GM19467 (cell line): ENCODE data around the gene EXOC6.
"Not testable (repeated sequence)": the region's sequence is repeated elsewhere in the genome, so short reads cannot be mapped to it uniquely, and the experiment has no call there.

Source experiments
- ATAC-seq: cut with Tn5 transposase; IDR thresholded peaks from one replicate; pipeline ENCODE4 v1.9.1; 2021; ENCODE audit warnings: mild to moderate bottlenecking, moderate library complexity; ENCODE audit not compliant: unreplicated experiment

Gene EXOC6

GRCh38 chr10:93075369-93076221 is 227.3 kb downstream of the EXOC6 start:
- ATAC-seq: no peak

- no peak for ATAC-seq
Observed at GRCh38 chr10:93076871-93077270, 228.6 kb downstream of the EXOC6 start.

- ATAC-seq: no peak
Observed at GRCh38 chr10:93077860-93078337, 229.6 kb downstream of the EXOC6 start.

DNA sequence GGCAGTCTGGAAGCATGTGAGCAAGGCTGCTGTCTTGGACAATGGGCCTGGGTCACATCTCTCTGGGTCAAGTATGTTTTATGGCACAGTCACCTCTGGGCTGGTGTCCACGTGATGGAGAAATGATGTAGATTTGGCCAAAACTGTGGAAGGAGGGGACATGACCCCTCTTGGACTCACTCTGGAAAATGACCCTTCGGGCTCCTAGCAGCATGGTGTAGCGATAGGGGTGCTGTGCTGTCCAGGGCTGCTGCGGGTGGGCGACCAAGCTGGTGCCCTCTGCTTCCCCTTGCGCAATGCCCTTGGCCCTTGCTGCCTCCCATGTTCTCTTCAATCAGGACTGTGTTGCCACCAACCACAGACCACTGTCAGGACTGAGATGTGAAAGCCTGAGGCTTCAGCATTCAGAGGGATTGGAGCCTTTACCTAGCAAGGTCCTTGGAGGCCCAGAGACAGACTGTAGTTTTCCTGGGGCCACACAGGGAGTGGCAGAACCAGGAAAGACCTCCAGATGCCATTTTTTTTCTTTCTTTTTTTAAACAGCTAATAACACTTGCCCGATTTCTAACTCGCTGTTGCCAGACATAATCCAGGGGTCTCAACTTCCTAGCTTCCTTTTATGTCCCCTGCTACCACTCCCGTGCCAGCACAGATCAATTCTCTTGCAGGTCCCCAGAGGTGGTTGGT is 231.5 kb downstream of the EXOC6 start:
- no peak for ATAC-seq

DNA sequence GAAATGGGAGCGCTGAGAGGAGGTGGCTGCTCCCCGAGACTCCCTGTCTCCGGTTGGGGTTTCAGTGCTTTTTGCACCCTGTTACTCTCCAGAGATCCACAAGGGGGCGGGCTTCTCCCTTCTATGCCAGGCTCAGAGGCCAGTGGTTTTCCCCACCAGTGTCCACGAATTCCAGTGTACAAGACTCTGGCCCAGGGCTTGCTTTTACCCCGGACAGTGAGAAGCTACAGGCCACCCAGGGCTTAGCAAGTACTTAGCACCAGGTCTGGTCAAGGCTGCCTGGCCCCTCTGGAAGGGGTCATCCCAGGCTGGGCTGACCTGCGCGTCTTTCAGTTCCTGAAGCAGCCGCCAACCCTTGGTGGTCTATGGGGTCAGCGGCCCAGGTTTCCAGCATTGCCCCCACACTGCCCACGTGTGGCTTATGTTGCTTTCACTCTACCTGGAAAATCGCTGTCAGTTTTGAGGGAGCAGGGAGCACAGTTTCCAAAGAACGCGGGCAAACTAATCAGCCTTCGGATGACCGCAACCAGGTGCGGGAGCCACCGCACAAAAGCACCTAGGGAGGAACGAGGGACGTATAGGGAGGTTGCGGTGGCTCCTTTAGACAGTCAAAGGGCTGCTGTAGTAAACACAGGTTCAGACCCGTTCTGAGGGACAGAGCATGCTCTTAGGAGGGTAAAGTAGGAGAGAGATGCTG is 232.2 kb downstream of the EXOC6 start:
- ATAC-seq: no peak

DNA sequence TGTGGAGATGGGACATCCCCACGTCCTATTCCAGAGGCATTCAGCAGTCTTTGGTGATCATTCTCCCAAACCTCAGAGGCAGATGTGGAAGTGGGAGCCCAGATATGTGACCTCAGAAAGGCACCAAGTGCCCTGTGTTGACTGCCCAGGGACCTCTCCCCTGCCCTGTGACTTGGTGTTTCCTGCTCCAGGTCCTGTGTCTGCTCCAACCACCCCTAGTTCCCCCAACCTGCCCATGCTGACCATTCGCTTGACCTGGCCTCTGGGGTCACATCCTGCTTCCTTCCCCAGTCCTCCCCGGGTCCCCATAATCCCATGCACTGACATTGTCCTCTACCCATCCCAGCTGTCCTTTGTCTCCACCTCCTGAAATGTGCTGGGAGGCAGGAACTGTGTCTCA is 233.0 kb downstream of the EXOC6 start:
- no peak for ATAC-seq

DNA sequence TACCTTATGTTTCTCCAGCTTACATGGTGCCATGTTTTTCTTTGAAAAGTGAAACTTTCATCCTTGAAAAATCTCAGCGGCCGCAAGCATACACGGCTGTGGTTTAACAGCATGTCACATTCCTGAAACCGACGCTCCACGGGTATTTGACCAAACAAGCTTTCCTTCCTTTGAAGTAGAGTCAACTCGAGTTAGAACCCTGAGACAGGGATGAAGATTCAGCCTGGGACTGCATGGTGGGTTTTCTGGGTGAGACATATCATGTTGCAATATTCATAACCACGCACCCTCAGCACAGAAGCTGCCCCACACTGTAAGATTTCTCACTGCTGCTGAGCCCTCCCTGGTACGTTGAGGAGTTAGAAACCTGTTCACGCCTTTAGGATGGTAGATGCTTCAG is 233.5 kb downstream of the EXOC6 start:
- ATAC-seq: no peak

DNA sequence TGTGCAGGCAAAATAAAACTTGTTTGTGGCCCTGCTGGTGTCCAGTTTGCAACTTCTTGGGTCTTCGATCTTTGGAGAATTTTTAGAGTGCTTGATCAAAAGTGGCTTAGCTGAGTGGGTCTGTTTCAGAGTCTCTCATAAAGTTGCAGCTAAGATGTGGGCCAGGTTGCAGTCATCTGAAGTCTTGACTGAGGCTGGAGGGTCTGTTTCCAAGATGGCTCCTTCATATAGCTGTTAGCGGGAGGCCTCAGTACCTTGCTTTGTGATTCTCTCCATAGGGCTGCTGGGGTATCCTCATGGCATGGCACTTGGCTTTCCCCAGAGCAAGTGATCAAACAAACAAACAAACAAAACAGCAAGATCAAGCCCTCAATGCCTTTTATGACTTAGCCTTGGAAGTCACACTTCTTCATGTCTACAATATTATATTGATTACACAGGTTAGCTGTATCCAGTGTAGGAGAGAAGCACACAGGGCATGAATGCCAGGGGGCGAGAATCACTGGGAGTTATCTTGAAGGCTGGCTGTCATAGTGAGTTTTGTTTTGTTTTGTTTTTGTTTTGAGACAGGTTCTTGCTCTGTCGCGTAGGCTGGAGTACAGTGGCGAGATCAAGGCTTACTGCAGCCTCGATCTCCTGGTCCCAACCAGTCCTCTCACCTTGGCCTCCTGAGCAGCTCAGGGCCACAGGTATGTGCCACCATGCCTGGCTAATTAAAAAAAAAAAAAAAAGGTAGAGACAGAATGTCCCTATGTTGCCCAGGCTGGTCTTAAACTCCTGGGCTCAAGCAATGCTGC is 235.6 kb downstream of the EXOC6 start:
- ATAC-seq: no peak

DNA sequence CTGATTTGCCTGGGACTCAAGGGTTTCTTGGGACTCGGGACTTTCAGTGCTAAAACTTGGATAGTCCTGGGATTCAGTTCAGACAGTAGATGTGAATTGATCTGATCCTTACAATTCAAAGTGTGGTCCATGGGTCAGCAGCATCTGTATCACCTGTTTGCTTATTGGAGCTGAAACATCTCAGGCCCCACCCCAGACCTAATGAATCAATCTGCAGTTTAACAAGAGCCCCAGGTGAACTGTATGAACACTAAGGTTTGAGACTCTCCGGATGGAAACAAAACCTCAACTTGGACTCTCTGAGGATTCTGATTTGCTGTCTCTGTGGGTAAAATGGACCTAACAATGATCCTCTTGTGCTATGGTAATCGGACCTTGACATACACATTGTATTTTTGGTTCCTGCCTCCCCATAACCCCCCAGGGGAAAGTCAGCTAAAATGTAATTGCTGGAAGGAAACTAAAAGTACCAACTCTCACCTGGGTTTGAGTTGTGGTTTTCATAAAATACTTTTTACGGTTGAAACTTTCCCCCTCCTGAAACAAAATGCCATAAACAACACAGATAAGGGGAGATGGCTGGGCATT is 237.0 kb downstream of the EXOC6 start:
- ATAC-seq: no peak

- ATAC-seq: no peak
Observed at GRCh38 chr10:93086289-93086688, 238.0 kb downstream of the EXOC6 start.

DNA sequence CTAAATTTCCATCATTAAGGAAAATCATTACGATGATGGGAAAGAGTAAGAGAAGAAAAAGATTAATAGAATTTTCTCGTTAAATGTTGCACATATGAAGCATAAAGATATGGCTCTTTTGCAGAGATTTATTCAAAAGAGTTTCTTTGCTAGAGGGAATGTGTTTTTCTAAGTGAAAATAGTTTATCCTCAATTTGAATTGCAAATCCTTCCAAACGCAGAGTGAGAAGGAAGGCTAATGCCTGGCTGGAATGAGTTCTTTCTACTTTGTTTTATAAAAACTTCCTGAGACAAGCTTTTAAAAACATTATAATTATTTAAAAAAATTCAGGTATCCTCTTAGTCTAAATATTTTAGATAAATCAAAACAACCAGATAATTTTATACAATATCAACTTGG is 239.5 kb downstream of the EXOC6 start:
- ATAC-seq: no peak

DNA sequence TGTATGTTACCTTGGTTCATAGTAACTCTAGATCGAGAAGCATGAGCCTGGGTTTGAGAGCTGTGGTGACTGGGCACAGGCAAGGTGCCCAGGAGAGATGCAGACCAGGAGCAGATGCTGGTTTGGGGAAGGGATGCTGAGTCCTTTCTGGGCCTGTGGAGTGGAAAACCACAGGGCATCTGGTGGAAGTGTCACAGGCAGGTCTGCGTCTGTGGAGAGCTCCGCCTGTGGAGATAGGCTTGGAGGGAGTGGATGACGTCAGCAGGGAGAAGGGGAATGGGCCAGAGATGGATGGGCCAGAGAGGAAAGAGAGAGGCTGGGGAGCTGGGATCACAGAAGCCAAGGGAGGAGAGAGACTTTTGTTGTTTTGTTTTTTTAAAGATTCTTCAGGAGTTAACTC is 240.1 kb downstream of the EXOC6 start:
- ATAC-seq: no peak

GRCh38 chr10:93090619-93091018 is 242.3 kb downstream of the EXOC6 start:
- no peak for ATAC-seq

- ATAC-seq: no peak
Observed at GRCh38 chr10:93091960-93092359, 243.6 kb downstream of the EXOC6 start.

DNA sequence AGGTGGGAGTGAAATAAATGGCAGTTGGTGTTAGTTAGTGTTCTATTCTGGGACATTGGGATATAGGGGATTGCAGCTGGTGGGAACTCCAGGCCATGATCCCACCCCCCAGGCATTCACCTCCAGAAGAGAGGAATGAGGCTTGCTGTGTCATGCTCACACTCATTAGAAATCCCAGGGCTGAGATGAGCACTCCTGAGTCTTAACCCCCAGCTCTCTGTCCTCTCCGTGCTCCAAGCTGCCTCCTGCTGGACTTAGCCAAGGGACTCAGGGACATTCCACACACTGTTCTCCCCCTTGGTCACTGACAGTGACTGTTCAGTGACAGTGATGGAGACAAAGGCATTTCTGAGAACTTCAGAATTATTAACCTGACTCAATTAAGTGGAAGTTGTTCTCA is 246.9 kb downstream of the EXOC6 start:
- no peak for ATAC-seq

- ATAC-seq: no peak
Observed at GRCh38 chr10:93096901-93097300, 248.6 kb downstream of the EXOC6 start.

DNA sequence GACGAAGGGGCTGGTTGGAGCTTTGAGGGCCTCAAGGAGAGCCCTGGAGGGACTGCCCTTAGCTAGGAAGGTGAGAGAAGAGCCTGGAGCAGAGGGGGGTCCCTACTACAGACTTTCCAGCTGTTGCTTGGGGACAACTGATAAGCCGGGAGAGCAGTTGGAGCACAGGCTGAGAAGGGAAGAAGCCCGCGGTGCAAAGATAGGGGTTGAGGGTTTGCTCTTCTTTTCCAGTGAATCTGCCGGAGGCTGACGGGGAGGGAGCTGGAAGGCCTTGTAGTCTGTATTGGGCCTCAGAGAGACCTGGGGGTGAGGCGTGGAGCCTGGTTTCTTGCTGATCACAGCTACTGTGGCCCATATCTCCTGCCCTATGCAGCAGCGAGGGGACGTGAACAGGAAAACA is 249.1 kb downstream of the EXOC6 start:
- no peak for ATAC-seq

DNA sequence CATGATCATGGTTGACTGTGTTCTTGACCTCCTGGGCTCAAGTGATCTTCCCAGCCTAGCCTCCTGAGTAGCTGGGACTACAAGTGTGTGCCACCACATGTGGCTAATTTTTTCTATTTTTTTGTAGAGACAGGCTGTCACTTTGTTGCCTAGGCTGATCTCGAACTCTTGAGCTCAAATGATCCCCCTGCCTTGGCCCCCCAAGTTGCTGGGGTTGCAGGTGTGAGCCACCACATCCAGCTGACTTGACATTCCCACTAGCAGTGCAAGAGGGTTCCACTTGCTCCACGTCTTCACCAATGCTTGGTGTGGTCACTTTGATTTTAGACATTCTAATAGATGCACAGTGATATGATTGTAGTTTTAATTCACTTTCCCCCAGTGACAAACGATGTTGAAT is 250.5 kb downstream of the EXOC6 start:
- no peak for ATAC-seq

- ATAC-seq: no peak
Observed at GRCh38 chr10:93099670-93100069, 251.3 kb downstream of the EXOC6 start.

- not testable (repeated sequence) for ATAC-seq
Observed at GRCh38 chr10:93101148-93101547, 252.8 kb downstream of the EXOC6 start.
